GM21529 (cell line): Measurements from ENCODE around the gene POLE.

Experiments
- ATAC-seq: cut with Tn5 transposase; IDR thresholded peaks from one replicate; pipeline ENCODE4 v1.9.1; 2021; ENCODE audit not compliant: unreplicated experiment

The POLE gene

GRCh38 chr12:132617135-132617701 lies 69.9 kb downstream of the POLE start:
- no peak for ATAC-seq

DNA sequence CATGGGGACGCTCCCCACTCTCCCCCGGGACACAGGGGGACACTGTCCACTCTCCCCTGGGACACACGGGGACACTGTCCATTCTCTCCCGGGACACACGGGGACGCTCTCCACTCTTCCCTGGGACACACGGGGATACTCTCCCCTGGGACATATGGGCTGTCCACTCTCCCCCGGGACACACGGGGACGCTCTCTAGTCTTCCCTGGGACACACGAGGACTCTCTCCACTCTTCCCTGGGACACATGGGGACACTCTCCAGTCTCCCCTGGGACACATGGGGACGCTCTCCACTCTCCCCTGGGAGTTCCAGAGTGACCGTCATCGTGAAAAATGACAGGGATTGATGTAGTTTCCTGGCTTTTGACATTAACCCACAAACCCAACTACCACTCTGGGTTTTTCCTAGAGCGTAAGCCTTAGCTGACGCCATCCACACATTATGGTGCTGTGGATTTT lies 71.5 kb downstream of the POLE start:
- ATAC-seq, result no peak

GRCh38 chr12:132614861-132615578 lies 72.1 kb downstream of the POLE start:
- no peak for ATAC-seq

DNA sequence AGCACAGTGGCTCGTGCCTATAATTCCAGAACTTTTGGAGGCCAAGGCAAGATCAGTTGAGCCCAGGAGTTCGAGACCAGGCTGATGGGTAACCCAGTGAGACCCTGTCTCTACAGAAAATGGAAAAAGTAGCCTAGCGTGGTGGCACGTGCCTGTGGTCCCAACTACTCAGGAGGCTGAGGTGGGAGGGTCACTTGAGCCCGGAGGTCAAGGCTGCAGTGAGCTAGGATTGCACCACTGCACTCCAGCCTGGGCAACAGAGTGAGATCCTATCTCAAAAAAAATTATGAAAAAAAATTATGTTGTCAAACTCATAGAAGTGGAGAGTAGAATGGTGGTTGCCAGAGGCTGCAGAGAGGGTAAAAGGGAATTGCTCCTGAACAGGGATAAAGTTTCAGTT lies 73.1 kb downstream of the POLE start:
- ATAC-seq, result no peak

DNA sequence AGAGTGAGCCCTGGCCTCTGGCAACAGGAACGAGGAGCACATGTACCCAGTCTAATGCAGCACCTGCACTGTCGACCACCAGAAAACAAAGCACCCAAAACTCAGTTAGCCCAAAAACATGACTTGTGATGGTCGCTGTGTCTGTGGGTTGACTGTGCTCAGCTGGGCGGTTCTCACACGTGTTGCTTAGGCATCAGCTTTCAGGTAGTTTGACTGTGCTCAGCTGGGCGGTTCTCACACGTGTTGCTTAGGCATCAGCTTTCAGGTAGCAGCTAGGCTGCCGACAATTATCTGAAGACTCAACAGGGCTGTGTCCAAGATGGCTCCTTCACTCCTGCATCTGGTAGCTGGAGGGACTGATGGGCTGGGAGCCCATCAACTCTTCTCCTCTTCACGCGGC lies 75.5 kb downstream of the POLE start:
- ATAC-seq, result no peak

DNA sequence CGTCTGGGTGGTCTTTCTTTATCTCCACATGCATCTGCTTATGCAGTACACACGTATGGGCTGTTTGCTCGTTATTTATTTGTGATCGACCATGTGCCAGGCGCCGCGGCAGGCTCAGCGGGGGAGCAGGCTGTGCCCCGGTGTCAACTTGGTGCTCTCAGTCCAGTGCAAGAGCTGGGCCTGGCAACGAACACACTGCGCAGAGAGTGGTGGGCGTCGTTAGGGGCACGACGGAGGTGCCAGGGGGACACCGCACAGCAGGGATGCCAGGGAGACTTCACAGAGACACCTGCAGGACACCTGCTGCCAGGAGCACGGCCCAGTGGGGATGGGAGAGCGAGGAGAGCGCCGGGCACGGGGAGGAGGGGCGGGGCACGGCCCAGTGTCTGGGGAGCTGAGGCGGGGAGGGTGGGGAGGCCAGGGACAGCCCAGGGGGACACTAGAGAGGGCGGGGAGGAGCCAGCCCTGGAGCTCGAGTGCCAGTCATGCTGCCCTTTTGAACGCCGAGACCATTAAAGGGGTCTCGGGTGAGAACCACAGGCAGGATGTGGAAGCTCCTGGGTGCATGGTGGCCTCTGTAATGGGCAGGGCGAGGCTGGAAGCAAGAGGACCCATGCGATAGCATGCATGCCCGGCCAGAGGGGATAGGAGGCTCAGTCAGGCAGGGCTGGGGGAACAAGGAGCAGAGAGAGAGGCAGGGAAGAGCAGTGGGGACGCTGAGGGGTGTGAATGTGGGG lies 76.1 kb downstream of the POLE start:
- ATAC-seq, result no peak

GRCh38 chr12:132610051-132610759 lies 76.9 kb downstream of the POLE start, which contains the start of gene LRCOL1:
LRCOL1 (minus strand) TSS chr12:132610582; CDS start chr12:132606251, 4,331 bp downstream.
- ATAC-seq, result no peak

GRCh38 chr12:132608231-132609171 lies 78.6 kb downstream of the POLE start:
- ATAC-seq, result no peak

DNA sequence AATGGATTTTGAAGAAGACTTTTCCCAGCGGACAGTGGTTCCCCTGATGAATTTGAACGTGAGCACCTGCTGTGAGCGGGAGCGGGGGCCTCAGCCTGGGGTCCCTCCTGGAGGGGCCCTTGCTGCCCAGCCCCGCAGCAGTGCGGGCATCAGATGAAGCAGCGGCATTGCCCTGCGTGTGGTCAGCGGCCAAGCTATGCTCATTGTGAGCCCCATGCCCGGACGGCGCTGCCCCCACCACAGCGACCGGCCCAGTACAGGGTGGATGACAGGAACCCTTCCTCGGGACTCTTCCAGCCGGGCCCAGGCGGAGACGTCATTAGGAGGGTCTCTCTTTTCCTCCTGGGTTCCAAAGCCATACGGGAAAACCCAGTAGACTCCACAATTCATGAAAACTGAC lies 80.2 kb downstream of the POLE start:
- no peak for ATAC-seq

DNA sequence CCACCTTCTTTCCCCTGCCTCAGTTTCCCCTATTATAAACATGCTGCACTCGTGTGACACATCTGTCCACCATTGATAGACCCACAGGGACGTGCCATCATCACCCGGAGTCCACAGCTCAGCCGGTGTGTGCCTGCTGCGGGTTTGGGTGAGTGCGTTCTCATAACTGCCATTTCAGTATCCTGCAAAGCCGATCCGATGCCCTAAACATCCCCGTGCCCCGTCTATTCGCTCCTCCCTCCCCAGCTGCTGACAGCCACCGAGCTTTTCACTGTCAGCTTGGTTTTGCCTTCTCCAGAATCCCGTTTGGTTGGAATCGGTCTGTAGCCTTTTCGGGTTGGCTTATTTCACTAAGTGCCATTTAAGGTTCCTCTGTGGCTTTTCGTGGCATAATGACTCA lies 80.7 kb downstream of the POLE start:
- ATAC-seq, result no peak

- no peak for ATAC-seq
These were observed 81.2 kb downstream of the POLE start for GRCh38 chr12:132605892-132606291.

- ATAC-seq, result no peak
These were observed 82.3 kb downstream of the POLE start for GRCh38 chr12:132604668-132605441.

DNA sequence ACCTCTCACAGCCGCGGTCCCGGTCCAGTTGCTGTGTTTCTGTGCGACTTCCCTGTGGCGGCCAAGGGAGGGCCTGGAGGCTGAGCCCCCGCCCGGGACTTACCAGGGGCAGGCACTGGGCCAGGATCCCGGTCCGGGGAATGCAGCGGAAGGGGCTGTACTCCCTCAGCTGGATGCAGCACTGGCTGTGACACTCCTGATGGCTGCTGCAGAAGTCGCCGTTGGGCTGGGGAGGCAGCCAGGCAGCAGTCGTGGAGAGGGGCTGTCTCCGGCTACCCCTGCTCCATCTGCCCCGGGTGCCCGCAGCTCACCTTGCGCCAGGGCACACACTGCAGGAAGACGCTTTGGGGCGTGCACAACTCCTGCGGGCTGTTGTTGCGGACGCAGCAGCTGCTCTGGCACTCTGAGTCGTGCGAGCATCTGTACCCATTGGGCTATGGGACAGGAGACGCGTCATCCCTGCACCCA lies 83.0 kb downstream of the POLE start:
- no peak for ATAC-seq

DNA sequence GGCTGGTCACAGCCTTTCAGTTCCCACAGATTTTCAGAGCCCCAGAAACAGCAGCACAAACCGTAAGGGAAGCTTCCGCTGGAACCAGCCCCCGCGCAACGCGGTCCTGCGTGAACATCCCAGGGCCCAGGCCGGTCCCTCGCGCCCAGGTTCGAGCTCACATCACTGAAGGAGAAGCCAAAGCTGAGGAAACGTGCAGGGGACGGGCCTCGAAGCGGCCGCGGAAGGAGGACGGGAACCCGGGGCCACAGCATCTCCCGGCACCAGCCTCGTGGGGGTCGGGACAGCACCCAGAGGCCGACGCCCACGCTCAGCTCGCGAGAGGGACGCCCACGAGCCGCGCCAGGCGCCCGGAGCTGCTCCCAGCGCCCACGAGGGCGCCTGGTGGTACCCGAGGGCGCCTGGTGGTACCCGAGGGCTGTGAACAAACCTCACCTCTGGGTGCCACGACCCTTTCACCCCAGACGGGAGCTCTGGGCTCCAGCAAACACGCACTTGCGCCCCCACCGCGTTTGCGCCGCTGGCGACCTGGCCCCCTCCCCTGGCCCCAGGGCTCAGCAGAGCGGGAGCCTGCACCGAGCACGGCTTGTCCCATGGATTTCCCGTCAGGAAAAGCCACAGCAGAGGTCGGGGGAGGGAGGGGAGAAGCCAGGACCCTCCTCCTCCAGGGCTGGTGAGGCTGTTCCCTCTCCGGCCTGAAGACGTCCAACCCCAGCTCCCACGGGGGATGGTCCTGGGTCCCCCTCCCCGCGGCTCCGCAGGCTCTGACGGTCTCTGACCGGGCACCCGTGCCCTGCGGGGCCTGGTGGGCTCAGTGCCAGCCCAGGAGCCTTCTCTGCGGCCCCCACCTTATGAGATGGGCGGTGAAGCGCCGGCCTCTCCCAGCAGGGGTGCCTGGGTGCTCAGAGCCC lies 83.6 kb downstream of the POLE start:
- ATAC-seq, result no peak

- ATAC-seq, result no peak
These were observed 84.4 kb downstream of the POLE start for GRCh38 chr12:132602572-132603239.

GRCh38 chr12:132601171-132601883 lies 85.8 kb downstream of the POLE start:
- ATAC-seq, result no peak
